A549 (cell line): ENCODE results near the gene PAIP1. TPM values are rescaled to one million over a fixed set of nuclear protein-coding genes. Genes with fewer than 3 reads are reported as not detected.

Experiments
- ATAC-seq, 2 experiments: fragments of 200-7000 bp in 1 of 2; fragments of >200 bp in 1 of 2; cut with Nextera tagmentation in 1 of 2; cut with Tn5 transposase in 1 of 2; 3 replicates each; pipeline versions ENCODE4 v1.8.0 to v1.9.1; 2018 to 2020; ENCODE audit warnings: mild to moderate bottlenecking in 1 of 2, moderate library complexity in 1 of 2
- CTCF ChIA-PET: fragments of 300-600 bp; sonication (Branson Sonifier 250); formaldehyde crosslinking; extraction: SDS; loops from one replicate; lab custom pipeline; 2021; ENCODE audit warnings: antibody characterized with exemption, inconsistent platforms; lab: Yijun Ruan, JAX
- POLR2A ChIA-PET: fragments of 350-600 bp; formaldehyde crosslinking; extraction: SDS; loops from one replicate; lab custom pipeline; 2021; ENCODE audit warnings: antibody characterized with exemption, inconsistent platforms; lab: Yijun Ruan, JAX
- DNase-seq, 2 experiments: peaks; one replicate each; pipeline versions ENCODE4 v3.0.0 to v3.0.0-alpha.2; 2011 to 2016; ENCODE audit warnings: low read depth in 1 of 2, low spot score in 1 of 2
- FAIRE-seq: peaks from 2 replicates; lab custom pipeline; 2011; peaks lifted over from hg19 to GRCh38; lab: Jason Lieb, UNC
- H3K27ac ChIP-seq, 2 experiments: fragments of >200 bp; sonication (Bioruptor Twin); formaldehyde crosslinking; 3 replicates each; pipeline ENCODE4 v1.5.1; 2016 to 2017
- H3K4me1 ChIP-seq: fragments of >200 bp; sonication (Bioruptor Twin); formaldehyde crosslinking; 3 replicates; pipeline ENCODE4 v1.6.1; 2016
- H3K4me2 ChIP-seq: fragments of >200 bp; sonication (Bioruptor Twin); formaldehyde crosslinking; 3 replicates; pipeline ENCODE4 v1.6.1; 2016
- H3K4me3 ChIP-seq: fragments of >200 bp; sonication (Bioruptor Twin); formaldehyde crosslinking; 3 replicates; pipeline ENCODE4 v1.5.1; 2016
- H3K9me3 ChIP-seq: fragments of >200 bp; sonication (Bioruptor Twin); formaldehyde crosslinking; 3 replicates; pipeline ENCODE4 v1.6.1; 2016
- CEBPB ChIP-seq, 2 experiments: fragments of >200 bp in 1 of 2; sonication (Bioruptor Twin) in 1 of 2; formaldehyde crosslinking in 1 of 2; IDR thresholded peaks; 2 replicates each; pipeline ENCODE4 v1.6.1; 2012 to 2016
- CHD2 ChIP-seq: fragments of 150-350 bp; IDR thresholded peaks from 2 replicates; pipeline ENCODE4 v1.6.1; 2014; ENCODE audit warnings: low read length; ENCODE audit not compliant: partially characterized antibody
- EHMT2 ChIP-seq: fragments of 200-600 bp; sonication (generic); IDR thresholded peaks from 2 replicates; pipeline ENCODE4 v1.6.1; 2016; ENCODE audit warnings: antibody characterized with exemption, low read depth, mild to moderate bottlenecking, moderate library complexity
- EP300 ChIP-seq, 2 experiments: fragments of >200 bp; sonication (Bioruptor Twin); formaldehyde crosslinking; IDR thresholded peaks; 2 replicates in 1 of 2; 3 replicates in 1 of 2; pipeline ENCODE4 v1.6.1; 2016 to 2017
- HDAC2 ChIP-seq: fragments of 200-600 bp; sonication (generic); IDR thresholded peaks from 2 replicates; pipeline ENCODE4 v1.6.1; 2016
- HOXA7 ChIP-seq: fragments of 250-450 bp; sonication (Bioruptor Pico); IDR thresholded peaks from 2 replicates; pipeline ENCODE4 v1.5.0; 2020; ENCODE audit warnings: mild to moderate bottlenecking, moderate library complexity
- JUN ChIP-seq, 2 experiments: fragments of >200 bp; sonication (Bioruptor Twin); formaldehyde crosslinking; IDR thresholded peaks; 2 replicates in 1 of 2; 3 replicates in 1 of 2; pipeline ENCODE4 v1.6.1; 2016 to 2017
- KDM5A ChIP-seq: fragments of 200-600 bp; sonication (generic); IDR thresholded peaks from 2 replicates; pipeline ENCODE4 v1.6.1; 2016; ENCODE audit warnings: antibody characterized with exemption, mild to moderate bottlenecking
- MAZ ChIP-seq: fragments of 150-350 bp; IDR thresholded peaks from 2 replicates; pipeline ENCODE4 v1.6.1; 2014; ENCODE audit warnings: antibody characterized with exemption, low read depth, low read length, borderline replicate concordance
- NR3C1 ChIP-seq: fragments of >200 bp; sonication (Bioruptor Twin); formaldehyde crosslinking; IDR thresholded peaks from 3 replicates; pipeline ENCODE4 v1.6.1; 2017
- PHF8 ChIP-seq: fragments of 200-600 bp; sonication (generic); IDR thresholded peaks from 2 replicates; pipeline ENCODE4 v1.6.1; 2016; ENCODE audit warnings: low read depth, mild to moderate bottlenecking, antibody characterized with exemption, moderate library complexity, borderline replicate concordance
- POLR2AphosphoS2 ChIP-seq: conservative IDR thresholded peaks from 2 replicates; pipeline ENCODE4 v1.6.1; 2012; ENCODE audit warnings: low read length, improper control_type of control experiment, inconsistent platforms
- RARB ChIP-seq: fragments of 250-450 bp; sonication (Bioruptor Pico); IDR thresholded peaks from 2 replicates; pipeline ENCODE4 v1.8.0; 2021; ENCODE audit warnings: mild to moderate bottlenecking, moderate library complexity
- RNF2 ChIP-seq: fragments of 200-600 bp; sonication (generic); IDR thresholded peaks from 2 replicates; pipeline ENCODE4 v1.6.1; 2016; ENCODE audit warnings: low read depth, mild to moderate bottlenecking, antibody characterized with exemption, moderate library complexity, borderline replicate concordance
- TP53 ChIP-seq: fragments of 250-450 bp; sonication (Bioruptor Pico); IDR thresholded peaks from 2 replicates; pipeline ENCODE4 v1.5.0; 2021; ENCODE audit warnings: mild to moderate bottlenecking, moderate library complexity
- ZSCAN20 ChIP-seq: fragments of 250-450 bp; sonication (Bioruptor Pico); IDR thresholded peaks from 2 replicates; pipeline ENCODE4 v1.8.0; 2022; ENCODE audit warnings: mild to moderate bottlenecking, moderate library complexity
- WGBS: methylation state at CpG from one replicate; pipeline ENCODE4 v1.1.6; 2017; ENCODE audit errors: missing lambda C conversion rate; 5-methylcytosine and 5-hydroxymethylcytosine counted together
- polyA plus RNA-seq, 4 experiments: library from polyadenylated mRNA; depleted of rRNA in 3 of 4; stranded (reverse); fragments of >200 nt; fragmentation: RNase III in 1 of 4; extraction: RNeasy Plus Mini Kit Qiagen cat#74134 plus additional on column Dnase treatment in 1 of 4; gene quantifications; 2 replicates in 3 of 4; 3 replicates in 1 of 4; pipeline ENCODE4 v1.2.3, GENCODE V29; 2011 to 2017
- TF ChIP-seq, protein P1 (sequence below): fragments of 250-450 bp; sonication (Bioruptor Pico); IDR thresholded peaks from 2 replicates; pipeline ENCODE4 v1.5.0; 2020; ENCODE audit warnings: low read depth, mild to moderate bottlenecking, moderate library complexity
- TF ChIP-seq, protein P2 (sequence below): fragments of 150-350 bp; IDR thresholded peaks from 2 replicates; pipeline ENCODE4 v1.6.1; 2014; ENCODE audit warnings: low read depth, mild to moderate bottlenecking, low read length
- TF ChIP-seq, protein P3 (sequence below): IDR thresholded peaks from 2 replicates; pipeline ENCODE4 v1.6.1; 2012
- TF ChIP-seq, protein P4 (sequence below): fragments of 250-450 bp; sonication (Bioruptor Pico); IDR thresholded peaks from 2 replicates; pipeline ENCODE4 v1.5.0; 2021; ENCODE audit warnings: mild to moderate bottlenecking, moderate library complexity, borderline replicate concordance

PAIP1 gene
- polyA plus RNA-seq, 2 of the 4 experiments (the other 2 are of a cell fraction) = 89.6 to 188 TPM

DNA sequence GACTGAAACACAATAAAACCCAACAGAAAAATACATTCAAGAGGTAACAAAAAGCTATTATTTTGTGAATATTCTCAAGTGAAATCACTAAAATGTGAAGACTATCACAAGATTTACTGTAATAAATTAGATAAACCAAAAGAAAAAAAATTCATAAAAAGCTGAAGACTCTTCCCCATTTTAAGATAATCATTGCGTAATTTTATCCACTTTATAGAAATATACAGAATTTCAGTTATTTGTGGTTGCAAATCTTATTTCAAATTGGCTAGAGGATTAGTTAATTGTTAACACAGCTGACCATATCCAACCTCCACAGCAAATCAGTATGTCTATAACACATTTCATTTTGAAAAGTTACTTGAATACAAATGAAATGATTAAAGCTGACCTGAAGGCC lies 65.6 kb downstream of the PAIP1 start:
- TF ChIP-seq RARB (CRISPR knock-in tag) (no peak), CEBPB (IDR thresholded peaks at IDR 0.05) (peak in 1 of 2 experiments; percentile 39; a peak in 1 of 4 replicates)
- no peak for ATAC-seq
- Histone ChIP-seq H3K27ac (no peak overlapping the region), H3K4me2 (no peak overlapping the region), H3K4me3 (no peak overlapping the region), H3K9me3 (no peaks in the 10 kb centered on the region), H3K4me1 (no peaks in the 10 kb centered on the region)
- 93% methylated on average over 1 of the region's 1 CpG for WGBS
- CTCF ChIA-PET = interaction anchor here (0.6 to 1.0 kb wide), 2 partner anchors 102 to 498 kb away, joined by 3 to 4 read pairs; no protein-coding TSS in a partner anchor
- FAIRE-seq = peak; percentile 18
- POLR2A ChIA-PET = interaction anchor here (1.5 kb wide), 1 partner anchor 23 kb away, joined by 4 read pairs; the partner anchor contains the start of gene C5orf34
- DNase-seq = no peak

DNA sequence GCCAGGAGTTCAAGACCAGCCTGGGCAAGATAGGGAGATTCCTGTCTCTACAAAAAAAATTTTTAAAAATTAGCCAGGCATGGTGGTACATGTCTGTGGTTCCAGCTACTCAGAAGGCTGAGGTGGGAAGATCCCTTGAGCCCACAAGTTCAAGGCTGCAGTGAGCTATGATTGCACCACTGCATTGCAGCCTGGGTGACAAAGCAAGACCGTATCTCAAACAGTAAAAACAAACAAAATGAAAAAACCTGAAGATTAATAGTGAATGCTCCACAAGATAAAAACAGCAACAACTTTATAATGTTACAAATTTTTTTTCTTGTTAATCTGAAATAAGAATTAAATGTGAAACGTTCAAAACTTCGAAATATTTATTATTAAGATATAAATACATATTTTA lies 70.5 kb downstream of the PAIP1 start:
- ChIA-PET CTCF (interaction anchor here (0.5 to 3.6 kb wide), 5 partner anchors 58 to 209 kb away, joined by 3 to 55 read pairs (median 4); no protein-coding TSS in a partner anchor), POLR2A (no interaction called here)
- Histone ChIP-seq H3K4me2 (no peak overlapping the region), H3K4me3 (no peak overlapping the region), H3K4me1 (peaks cover 22% of the 10 kb centered on the region), H3K9me3 (no peaks in the 10 kb centered on the region), H3K27ac (no peak overlapping the region)
- ATAC-seq (no peak), DNase-seq (no peak), FAIRE-seq (no peak)
- TF ChIP-seq EHMT2 = no peak
- WGBS = 74% methylated on average over 3 of the region's 3 CpGs

DNA sequence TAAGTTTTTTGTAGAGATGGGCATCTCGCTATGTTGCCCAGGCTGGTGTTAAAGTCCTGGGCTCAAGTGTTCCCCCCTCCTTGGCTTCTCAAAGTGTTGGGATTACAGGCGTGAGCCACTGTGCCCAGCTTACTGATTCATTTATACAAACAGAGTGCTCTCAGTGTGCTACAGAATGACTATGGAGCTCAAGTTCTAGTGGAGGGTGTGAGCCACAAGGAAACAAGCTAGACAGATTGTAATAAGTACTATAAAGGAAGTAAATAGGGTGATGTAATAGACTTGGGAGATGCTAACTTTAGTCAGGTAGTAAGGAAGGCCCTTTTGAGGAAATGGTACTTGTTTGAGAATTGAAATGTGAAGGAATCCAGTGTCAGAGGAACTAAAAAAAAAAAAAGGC lies 71.5 kb downstream of the PAIP1 start:
- no peaks in the 10 kb centered on the region for H3K9me3 ChIP-seq
- H3K4me3 ChIP-seq = no peak overlapping the region
- FAIRE-seq = no peak
- peaks cover 22% of the 10 kb centered on the region for H3K4me1 ChIP-seq
- peak overlapping the region; percentile 8; the same call in 1 of the 3 replicates for H3K4me2 ChIP-seq
- TF ChIP-seq, protein P1, sequence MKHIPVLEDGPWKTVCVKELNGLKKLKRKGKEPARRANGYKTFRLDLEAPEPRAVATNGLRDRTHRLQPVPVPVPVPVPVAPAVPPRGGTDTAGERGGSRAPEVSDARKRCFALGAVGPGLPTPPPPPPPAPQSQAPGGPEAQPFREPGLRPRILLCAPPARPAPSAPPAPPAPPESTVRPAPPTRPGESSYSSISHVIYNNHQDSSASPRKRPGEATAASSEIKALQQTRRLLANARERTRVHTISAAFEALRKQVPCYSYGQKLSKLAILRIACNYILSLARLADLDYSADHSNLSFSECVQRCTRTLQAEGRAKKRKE = no peak
- TF ChIP-seq ZSCAN20 (CRISPR knock-in tag) = no peak
- TF ChIP-seq TP53 = no peak
- TF ChIP-seq MAZ = no peak
- TF ChIP-seq CHD2 = no peak
- TF ChIP-seq, protein P2, sequence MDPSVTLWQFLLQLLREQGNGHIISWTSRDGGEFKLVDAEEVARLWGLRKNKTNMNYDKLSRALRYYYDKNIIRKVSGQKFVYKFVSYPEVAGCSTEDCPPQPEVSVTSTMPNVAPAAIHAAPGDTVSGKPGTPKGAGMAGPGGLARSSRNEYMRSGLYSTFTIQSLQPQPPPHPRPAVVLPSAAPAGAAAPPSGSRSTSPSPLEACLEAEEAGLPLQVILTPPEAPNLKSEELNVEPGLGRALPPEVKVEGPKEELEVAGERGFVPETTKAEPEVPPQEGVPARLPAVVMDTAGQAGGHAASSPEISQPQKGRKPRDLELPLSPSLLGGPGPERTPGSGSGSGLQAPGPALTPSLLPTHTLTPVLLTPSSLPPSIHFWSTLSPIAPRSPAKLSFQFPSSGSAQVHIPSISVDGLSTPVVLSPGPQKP = no peak
- TF ChIP-seq, protein P3, sequence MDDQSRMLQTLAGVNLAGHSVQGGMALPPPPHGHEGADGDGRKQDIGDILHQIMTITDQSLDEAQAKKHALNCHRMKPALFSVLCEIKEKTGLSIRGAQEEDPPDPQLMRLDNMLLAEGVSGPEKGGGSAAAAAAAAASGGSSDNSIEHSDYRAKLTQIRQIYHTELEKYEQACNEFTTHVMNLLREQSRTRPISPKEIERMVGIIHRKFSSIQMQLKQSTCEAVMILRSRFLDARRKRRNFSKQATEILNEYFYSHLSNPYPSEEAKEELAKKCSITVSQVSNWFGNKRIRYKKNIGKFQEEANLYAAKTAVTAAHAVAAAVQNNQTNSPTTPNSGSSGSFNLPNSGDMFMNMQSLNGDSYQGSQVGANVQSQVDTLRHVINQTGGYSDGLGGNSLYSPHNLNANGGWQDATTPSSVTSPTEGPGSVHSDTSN = no peak
- TF ChIP-seq, all 56 proteins: peak for 0
- ChIA-PET POLR2A (interaction anchor here (2.1 to 2.8 kb wide), 3 partner anchors 10 to 364 kb away, joined by 13 to 31 read pairs (median 29); partner anchors contain the start of genes HMGCS1 and ZNF131), CTCF (interaction anchor here (0.6 to 3.6 kb wide), 10 partner anchors 13 to 254 kb away, joined by 4 to 55 read pairs (median 7); partner anchors contain the start of gene HMGCS1)
- DNase-seq = peak in 1 of 2 experiments; percentile 18
- H3K27ac ChIP-seq = peak overlapping the region in 1 of 2 experiments; percentile 96; a peak in 1 of 6 replicates
- ATAC-seq = no peak
- 88% methylated on average over 1 of the region's 2 CpGs for WGBS

DNA sequence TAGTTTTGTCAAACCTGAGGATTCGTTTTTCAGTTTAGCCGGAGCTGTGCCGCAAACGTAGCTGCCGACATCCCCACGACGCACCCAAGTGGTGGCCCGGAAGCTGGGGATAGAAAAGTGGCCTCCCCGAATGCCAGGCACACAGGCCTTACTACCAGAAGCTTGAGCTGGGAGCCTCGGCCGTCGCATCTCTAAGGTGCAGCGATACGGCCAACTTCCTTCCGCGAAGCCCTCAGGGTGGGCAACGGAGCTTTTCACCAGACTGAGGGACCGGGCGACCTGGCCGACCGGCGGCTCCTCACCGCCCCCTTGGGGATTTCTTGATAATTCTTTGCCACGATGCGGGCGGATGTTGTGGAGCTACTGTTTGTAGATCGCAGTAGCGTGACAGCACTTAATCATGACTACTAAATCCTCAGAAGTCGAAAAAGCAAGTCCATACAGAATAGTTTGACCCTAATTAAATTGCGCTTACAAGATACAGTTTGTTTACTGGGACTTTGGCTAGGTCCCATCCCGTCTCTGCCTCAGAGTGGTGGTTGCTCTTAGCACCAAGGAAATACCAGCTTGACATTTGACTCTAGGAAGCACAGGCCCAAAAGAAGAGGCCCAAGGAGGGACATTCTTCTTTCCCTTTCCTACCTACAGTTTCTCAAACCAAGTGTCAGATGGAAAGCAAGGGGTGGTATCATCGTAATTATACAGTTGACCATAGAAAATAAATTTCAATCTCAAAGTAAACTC lies 72.6 kb downstream of the PAIP1 start:
- Histone ChIP-seq H3K4me1 (peaks cover 26% of the 10 kb centered on the region), H3K4me2 (peak overlapping the region; percentile 90), H3K27ac (peak overlapping the region; percentile 91 to 96), H3K9me3 (no peaks in the 10 kb centered on the region), H3K4me3 (peak overlapping the region; percentile 63)
- ATAC-seq (peak; percentile 88 to 92), FAIRE-seq (no peak), DNase-seq (peak; percentile 85 to 90)
- under 1% methylated on average over 31 of the region's 32 CpGs for WGBS
- ChIA-PET CTCF (interaction anchor here (0.5 to 3.6 kb wide), 53 partner anchors 8 to 1397 kb away, joined by 3 to 55 read pairs (median 4); partner anchors contain the start of genes C5orf34 and HMGCS1), POLR2A (interaction anchor here (0.6 to 2.8 kb wide), 37 partner anchors 9 to 1544 kb away, joined by 3 to 41 read pairs (median 6); partner anchors contain the start of genes C5orf34, CCL28, HMGCS1 and ZNF131)
- TF ChIP-seq POLR2AphosphoS2 (no peak), PHF8 (peak; percentile 66), EP300 (IDR thresholded peaks at IDR 0.05) (no peak), NR3C1 (no peak), KDM5A (0 out of 2 replicates have a peak, but pooled peaks have one; percentile 29), HOXA7 (CRISPR knock-in tag) (0 out of 2 replicates have a peak, but pooled peaks have one; percentile 60), HDAC2 (0 out of 2 replicates have a peak, but pooled peaks have one; percentile 29), JUN (IDR thresholded peaks at IDR 0.05) (peak in 1 of 2 experiments; percentile 66; a peak in 4 of 5 replicates), RNF2 (no peak)
- TF ChIP-seq, protein P2 = no peak
- TF ChIP-seq, protein P4, sequence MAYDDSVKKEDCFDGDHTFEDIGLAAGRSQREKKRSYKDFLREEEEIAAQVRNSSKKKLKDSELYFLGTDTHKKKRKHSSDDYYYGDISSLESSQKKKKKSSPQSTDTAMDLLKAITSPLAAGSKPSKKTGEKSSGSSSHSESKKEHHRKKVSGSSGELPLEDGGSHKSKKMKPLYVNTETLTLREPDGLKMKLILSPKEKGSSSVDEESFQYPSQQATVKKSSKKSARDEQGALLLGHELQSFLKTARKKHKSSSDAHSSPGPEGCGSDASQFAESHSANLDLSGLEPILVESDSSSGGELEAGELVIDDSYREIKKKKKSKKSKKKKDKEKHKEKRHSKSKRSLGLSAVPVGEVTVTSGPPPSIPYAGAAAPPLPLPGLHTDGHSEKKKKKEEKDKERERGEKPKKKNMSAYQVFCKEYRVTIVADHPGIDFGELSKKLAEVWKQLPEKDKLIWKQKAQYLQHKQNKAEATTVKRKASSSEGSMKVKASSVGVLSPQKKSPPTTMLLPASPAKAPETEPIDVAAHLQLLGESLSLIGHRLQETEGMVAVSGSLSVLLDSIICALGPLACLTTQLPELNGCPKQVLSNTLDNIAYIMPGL = no peak; the same call in 1 of the 2 replicates
